HG02759 (cell line): Measurements from ENCODE around the gene NUDT9.

Experiments
- ATAC-seq: cut with Tn5 transposase; IDR thresholded peaks from one replicate; pipeline ENCODE4 v1.9.1; 2021; ENCODE audit warnings: mild to moderate bottlenecking, moderate library complexity; ENCODE audit not compliant: unreplicated experiment

Gene NUDT9

DNA sequence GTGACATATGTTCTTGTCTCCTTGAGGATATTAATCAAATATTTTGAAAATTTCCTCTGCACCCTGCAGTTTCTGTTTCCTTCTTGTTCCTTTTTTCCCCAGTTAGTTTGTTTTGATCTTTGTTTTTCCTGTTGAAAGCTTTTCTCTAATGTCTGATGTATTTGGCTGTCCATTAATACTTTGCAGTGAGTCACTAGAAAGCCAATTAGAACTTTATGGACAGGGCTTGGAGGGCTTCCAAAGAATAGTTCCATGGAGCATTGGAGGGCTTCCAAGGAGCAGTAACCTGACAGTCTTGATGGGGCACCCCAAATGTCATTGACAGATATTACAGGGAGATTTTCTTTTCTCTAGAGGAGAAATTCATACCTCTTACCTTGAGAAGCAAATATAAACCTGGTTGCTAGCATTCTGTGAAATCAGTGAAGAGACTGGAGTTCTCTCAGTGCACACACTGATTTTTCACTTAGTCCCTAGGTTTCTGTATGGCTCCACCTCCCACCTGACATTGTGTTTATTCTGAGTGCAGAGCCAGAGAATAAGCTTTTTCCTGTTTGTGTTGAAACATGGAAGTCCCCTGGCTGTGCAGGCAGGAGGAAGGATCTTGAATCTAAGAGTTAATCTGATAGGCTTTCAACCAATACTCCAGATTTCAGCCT lies 80.3 kb downstream of the NUDT9 start:
- ATAC-seq = no peak

DNA sequence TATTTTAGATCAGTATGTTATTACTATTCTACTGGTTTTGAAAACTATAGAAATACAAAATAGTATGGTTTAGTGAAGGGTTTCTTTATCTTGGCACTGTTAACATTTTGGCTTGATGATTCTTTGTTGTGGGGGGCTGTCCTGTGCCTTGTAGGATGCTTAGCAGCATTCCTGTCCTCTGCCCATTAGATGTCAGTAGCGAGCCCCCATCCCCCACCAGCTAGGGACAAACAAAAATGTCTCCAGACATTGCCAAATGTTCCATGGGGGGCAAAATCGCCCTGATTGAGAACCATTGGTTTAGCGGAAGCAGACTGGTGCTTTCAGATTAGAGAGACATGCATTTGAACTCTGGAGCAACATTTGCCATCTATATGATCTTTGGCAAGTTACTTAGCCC lies 83.5 kb downstream of the NUDT9 start:
- no peak for ATAC-seq

DNA sequence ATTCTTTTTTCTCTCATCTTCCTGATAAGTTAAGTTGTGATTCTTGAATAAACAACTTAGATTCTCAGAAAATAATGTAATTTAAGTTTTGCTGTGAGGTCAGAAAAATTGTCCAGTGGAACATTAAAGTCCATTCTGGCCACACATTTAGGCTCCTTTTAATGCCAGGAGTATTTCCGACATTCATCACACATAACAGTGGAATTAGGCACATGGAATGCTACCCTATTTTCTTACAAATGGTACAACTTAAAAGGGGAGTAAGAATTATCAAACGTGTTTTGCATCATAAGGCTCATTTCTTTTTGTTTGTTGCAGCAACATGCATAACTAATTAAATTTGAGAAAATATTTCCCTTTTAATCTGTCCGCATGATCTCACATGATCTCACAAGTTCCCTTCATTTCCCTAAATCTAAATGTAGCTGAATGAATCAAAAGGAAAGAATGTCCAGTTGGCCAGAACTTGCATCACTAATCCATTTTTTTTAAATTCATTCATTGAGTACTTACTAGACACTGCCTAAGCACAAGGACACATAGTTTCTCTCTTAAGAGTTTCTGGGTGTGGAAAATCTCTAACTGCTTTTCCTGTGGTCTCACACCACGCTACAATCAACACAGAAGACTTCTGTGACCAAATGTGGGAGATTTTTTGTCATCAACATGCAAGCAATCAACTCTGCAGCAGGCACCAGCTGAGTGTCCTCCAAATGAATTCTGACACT lies 84.8 kb downstream of the NUDT9 start:
- no peak for ATAC-seq
